ENCODE data around the gene UCHL5.

UCHL5 gene

GRCh38 chr1:193069748-193070385 lies 10.7 kb upstream of the UCHL5 start:
- no peak for TF ChIP-seq REST (IDR thresholded peaks at IDR 0.05; ENCODE audit: insufficient read depth in 1 of 2, low read depth in 2 of 2, low read length in 2 of 2)
- TF ChIP-seq POLR2AphosphoS5 (IDR thresholded peaks at IDR 0.05; ENCODE audit: low read depth, low read length) = no peak
- no peak for TF ChIP-seq FOXP2 (optimal IDR thresholded peaks at IDR 0.05; ENCODE audit: borderline replicate concordance, extremely low read depth, extremely low read length, insufficient read depth)
- TF ChIP-seq TAF1 (IDR thresholded peaks at IDR 0.05; ENCODE audit: borderline replicate concordance, insufficient read depth, low read length) = no peak
- TF ChIP-seq SIN3A (IDR thresholded peaks at IDR 0.05; ENCODE audit: borderline replicate concordance, insufficient read depth, low read length) = no peak

- TF ChIP-seq POLR2AphosphoS5 (IDR thresholded peaks at IDR 0.05; ENCODE audit: low read depth, low read length) = no peak
- TF ChIP-seq FOXP2 (optimal IDR thresholded peaks at IDR 0.05; ENCODE audit: borderline replicate concordance, extremely low read depth, extremely low read length, insufficient read depth) = no peak
These were observed 8.9 kb upstream of the UCHL5 start for GRCh38 chr1:193068013-193068412.

GRCh38 chr1:193066606-193067005 lies 7.4 kb upstream of the UCHL5 start:
- no peak for TF ChIP-seq FOXP2 (optimal IDR thresholded peaks at IDR 0.05; ENCODE audit: borderline replicate concordance, extremely low read depth, extremely low read length, insufficient read depth)
- TF ChIP-seq REST (IDR thresholded peaks at IDR 0.05; ENCODE audit: insufficient read depth in 1 of 2, low read depth in 2 of 2, low read length in 2 of 2) = no peak
- no peak for TF ChIP-seq POLR2AphosphoS5 (IDR thresholded peaks at IDR 0.05; ENCODE audit: low read depth, low read length)
- TF ChIP-seq TAF1 (IDR thresholded peaks at IDR 0.05; ENCODE audit: borderline replicate concordance, insufficient read depth, low read length) = no peak
- TF ChIP-seq SIN3A (IDR thresholded peaks at IDR 0.05; ENCODE audit: borderline replicate concordance, insufficient read depth, low read length) = no peak

- TF ChIP-seq REST (IDR thresholded peaks at IDR 0.05; ENCODE audit: insufficient read depth in 1 of 2, low read depth in 2 of 2, low read length in 2 of 2) (no peak), SIN3A (IDR thresholded peaks at IDR 0.05; ENCODE audit: borderline replicate concordance, insufficient read depth, low read length) (no peak), POLR2AphosphoS5 (IDR thresholded peaks at IDR 0.05; ENCODE audit: low read depth, low read length) (no peak), TAF1 (IDR thresholded peaks at IDR 0.05; ENCODE audit: borderline replicate concordance, insufficient read depth, low read length) (no peak), FOXP2 (optimal IDR thresholded peaks at IDR 0.05; ENCODE audit: borderline replicate concordance, extremely low read depth, extremely low read length, insufficient read depth) (no peak)
These were observed 6.8 kb upstream of the UCHL5 start for GRCh38 chr1:193065954-193066353.

- TF ChIP-seq REST (IDR thresholded peaks at IDR 0.05; ENCODE audit: insufficient read depth in 1 of 2, low read depth in 2 of 2, low read length in 2 of 2) = no peak
- no peak for TF ChIP-seq TAF1 (IDR thresholded peaks at IDR 0.05; ENCODE audit: borderline replicate concordance, insufficient read depth, low read length)
- no peak for TF ChIP-seq FOXP2 (optimal IDR thresholded peaks at IDR 0.05; ENCODE audit: borderline replicate concordance, extremely low read depth, extremely low read length, insufficient read depth)
- TF ChIP-seq POLR2AphosphoS5 (IDR thresholded peaks at IDR 0.05; ENCODE audit: low read depth, low read length) = no peak
- TF ChIP-seq SIN3A (IDR thresholded peaks at IDR 0.05; ENCODE audit: borderline replicate concordance, insufficient read depth, low read length) = no peak
These were observed 3.7 kb upstream of the UCHL5 start for GRCh38 chr1:193062698-193063463.

All from PFSK-1 (cell line).